Measurements from ENCODE around the gene GYG1. TPM values are rescaled to one million over a fixed set of nuclear protein-coding genes. Genes with fewer than 3 reads are reported as not detected.

The GYG1 gene
- total and polyA plus RNA-seq, 2 of the 8 experiments (the other 6 are each of a cell fraction or from before 2014, with no cell fraction given): 19.4 to 34.2 TPM

GRCh38 chr3:149011676-149012075 lies 20.3 kb downstream of the GYG1 start:
- Histone ChIP-seq H2BK15ac (ENCODE audit: low read length) (no peak overlapping the region), H2BK20ac (ENCODE audit: low read length) (no peak overlapping the region), H3K4ac (replicated peaks; ENCODE audit: insufficient read length, low read depth, low read length) (no peak overlapping the region), H3K36me3 (ENCODE audit: control insufficient read depth in 2 of 4, insufficient read depth in 4 of 4, low read length in 3 of 4) (peaks cover 0 to 26% (median 7%) of the 10 kb centered on the region in 4 experiments; a peak in 4 of 8 replicates), H3K4me2 (ENCODE audit: insufficient read depth in 1 of 2, low read depth in 2 of 2, low read length in 2 of 2) (no peak overlapping the region), H3K4me3 (ENCODE audit: extremely low read depth in 1 of 4, insufficient read depth in 2 of 4, low read depth in 3 of 4, low read length in 4 of 4) (no peak overlapping the region), H3K27ac (ENCODE audit: low read depth, low read length) (no peak overlapping the region), H2BK5ac (ENCODE audit: low read depth, low read length) (no peak overlapping the region), H3K23ac (ENCODE audit: insufficient read length) (no peak overlapping the region), H2BK12ac (ENCODE audit: low read depth, low read length) (no peak overlapping the region), H4K8ac (ENCODE audit: extremely low read depth, insufficient read depth, low read length) (no peak overlapping the region), H4K91ac (replicated peaks; ENCODE audit: insufficient read length, low read length) (no peak overlapping the region), H3K79me2 (ENCODE audit: control insufficient read depth in 1 of 2, insufficient read depth in 2 of 2, low read length in 2 of 2) (no peaks in the 10 kb centered on the region), H2AK5ac (ENCODE audit: low read depth, low read length) (no peak overlapping the region), H3K18ac (ENCODE audit: extremely low read depth, low read length) (no peak overlapping the region), H3K4me1 (replicated peaks in 1 of 4; ENCODE audit: control insufficient read depth in 3 of 4, insufficient read depth in 4 of 4, low read length in 3 of 4) (peaks cover 0 to 5% (median 1%) of the 10 kb centered on the region in 4 experiments; a peak in 1 of 7 replicates), H3K27me3 (replicated peaks in 1 of 4; ENCODE audit: control insufficient read depth in 3 of 4, extremely low read depth in 1 of 4, insufficient read depth in 3 of 4, low read length in 3 of 4) (no peaks in the 10 kb centered on the region), H3K79me1 (ENCODE audit: low read depth, low read length) (peaks cover 1% of the 10 kb centered on the region; the same call in 1 of the 2 replicates), H3K14ac (ENCODE audit: insufficient read length) (no peak overlapping the region), H2BK120ac (replicated peaks; ENCODE audit: low read depth, low read length) (no peak overlapping the region), H3K23me2 (ENCODE audit: low read depth, low read length) (no peaks in the 10 kb centered on the region), H2AFZ (ENCODE audit: low read length) (no peak overlapping the region), H4K5ac (ENCODE audit: insufficient read length, low read depth, low read length) (no peak overlapping the region), H3K56ac (replicated peaks; ENCODE audit: insufficient read length, low read depth, low read length) (no peak overlapping the region), H3K9ac (replicated peaks in 1 of 4; ENCODE audit: extremely low read depth in 1 of 4, low read depth in 3 of 4, low read length in 3 of 4) (no peak overlapping the region), H3K9me3 (ENCODE audit: insufficient read depth in 2 of 2, low read depth in 1 of 2, low read length in 1 of 2) (no peaks in the 10 kb centered on the region), H4K20me1 (replicated peaks in 1 of 2; ENCODE audit: control insufficient read depth in 1 of 2, insufficient read depth in 2 of 2, low read length in 2 of 2) (no peaks in the 10 kb centered on the region)
- no peak for DNase-seq (ENCODE audit: low read depth in 1 of 2, low spot score in 2 of 2)
- WGBS, 2 experiments (ENCODE audit: extremely low coverage in 1 of 2, insufficient coverage in 1 of 2, insufficient read length in 1 of 2, insufficient replicate concordance in 2 of 2, low coverage in 1 of 2, low lambda C conversion rate in 2 of 2, missing lambda C conversion rate in 1 of 2): 91% methylated on average over 5 of the region's 5 CpGs; no CpG with 5 or more reads in 1 of the 2 experiments
- no peak for FAIRE-seq
- CTCF ChIA-PET (ENCODE audit: partially characterized antibody): no interaction called here
- POLR2A ChIA-PET (ENCODE audit: partially characterized antibody): interaction anchor here (0.5 kb wide), 1 partner anchor 56 kb away, joined by 5 read pairs; no protein-coding TSS in a partner anchor
- TF ChIP-seq RFX5 (IDR thresholded peaks at IDR 0.05; ENCODE audit: borderline replicate concordance, low read depth, low read length) (no peak), MAFK (IDR thresholded peaks at IDR 0.05; ENCODE audit: low read depth, low read length) (no peak), SP4 (IDR thresholded peaks at IDR 0.05; ENCODE audit: low read length) (no peak), BRCA1 (IDR thresholded peaks at IDR 0.05; ENCODE audit: low read depth, low read length) (no peak), ASH2L (IDR thresholded peaks at IDR 0.05; ENCODE audit: low read length) (no peak), MAX (IDR thresholded peaks at IDR 0.05) (no peak), SAP30 (IDR thresholded peaks at IDR 0.05; ENCODE audit: insufficient read depth, insufficient replicate concordance, low read length) (no peak), CHD1 (IDR thresholded peaks at IDR 0.05; ENCODE audit: low read depth, low read length) (no peak), E2F6 (IDR thresholded peaks at IDR 0.05) (no peak), EP300 (IDR thresholded peaks at IDR 0.05; ENCODE audit: borderline replicate concordance in 1 of 2, low read depth in 2 of 2, low read length in 2 of 2) (no peak), EZH2 (IDR thresholded peaks at IDR 0.05; ENCODE audit: low read depth, low read length, severe bottlenecking) (no peak), HDAC2 (IDR thresholded peaks at IDR 0.05; ENCODE audit: borderline replicate concordance in 1 of 2, low read depth in 2 of 2, low read length in 2 of 2) (no peak), CEBPB (IDR thresholded peaks at IDR 0.05; ENCODE audit: low read depth, low read length) (no peak)
